GM10266 (cell line): ENCODE results near the gene FBXO34.

Experiments
- DNase-seq: peaks from one replicate; pipeline ENCODE4 v3.0.0; 2012; ENCODE audit errors: extremely low spot score
- CTCF ChIP-seq: IDR thresholded peaks from 2 replicates; pipeline ENCODE4 v1.5.1; 2012; ENCODE audit warnings: mild to moderate bottlenecking, low read depth; ENCODE audit not compliant: control insufficient read depth, insufficient read depth; ENCODE audit errors: missing control alignments

Gene FBXO34

GRCh38 chr14:55388160-55388559 is 116.9 kb downstream of the FBXO34 start:
- TF ChIP-seq CTCF, result no peak
- DNase-seq, result no peak

- no peak for TF ChIP-seq CTCF
- DNase-seq, result no peak
Measured at GRCh38 chr14:55389330-55389729, 118.1 kb downstream of the FBXO34 start.

- no peak for DNase-seq
- TF ChIP-seq CTCF, result no peak
Measured at GRCh38 chr14:55398679-55399078, 127.5 kb downstream of the FBXO34 start.

- no peak for DNase-seq
- no peak for TF ChIP-seq CTCF
Measured at GRCh38 chr14:55399183-55399582, 128.0 kb downstream of the FBXO34 start.

DNA sequence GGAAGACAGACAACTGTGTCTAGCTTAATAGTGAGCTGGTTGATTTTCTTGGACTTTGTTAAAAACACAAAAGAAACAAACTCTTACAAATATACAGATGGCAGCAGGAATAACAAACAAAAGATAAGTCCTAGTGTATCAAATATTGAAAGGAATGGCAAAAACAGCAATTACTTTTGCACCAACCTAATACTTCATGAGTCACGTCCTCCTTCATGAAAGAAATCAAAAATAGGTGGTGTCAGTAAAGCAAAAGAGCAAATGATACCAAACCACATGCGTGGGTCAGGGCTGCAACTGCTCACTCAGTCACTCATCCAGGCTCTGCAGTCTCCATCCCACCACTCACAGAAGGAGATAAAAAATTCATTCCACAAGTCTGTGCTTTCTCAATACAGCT is 128.6 kb downstream of the FBXO34 start:
- no peak for DNase-seq

DNA sequence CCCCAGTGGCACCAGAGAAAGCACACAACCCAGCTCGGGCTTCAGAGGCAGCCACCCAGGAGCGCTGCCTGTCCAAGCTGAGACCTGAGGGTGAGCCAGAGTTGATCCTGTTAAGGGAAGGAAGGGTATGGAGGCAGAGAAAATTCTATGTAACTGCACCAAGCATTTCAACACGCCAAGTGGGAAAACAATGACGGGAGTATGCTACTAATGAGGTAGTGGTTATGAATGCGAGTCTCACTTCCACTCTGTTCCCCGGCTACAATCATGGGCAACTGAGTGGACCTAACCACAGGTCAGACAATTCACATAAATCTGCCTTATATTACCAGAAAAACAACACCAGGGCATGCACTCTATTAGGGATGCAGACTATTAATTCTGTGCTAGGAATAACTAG is 130.5 kb downstream of the FBXO34 start:
- DNase-seq, result no peak
- TF ChIP-seq CTCF, result no peak

More for the DNA sequence above, 128.6 kb downstream of the FBXO34 start:
- TF ChIP-seq CTCF, result no peak
